HG03521 (cell line): ENCODE results near the gene HNRNPA3.
"Not testable (repeated sequence)": the region's sequence is repeated elsewhere in the genome, so short reads cannot be mapped to it uniquely, and the experiment has no call there.

Experiments
- ATAC-seq: cut with Tn5 transposase; IDR thresholded peaks from one replicate; pipeline ENCODE4 v1.9.1; 2021; ENCODE audit warnings: mild to moderate bottlenecking, moderate library complexity; ENCODE audit not compliant: unreplicated experiment

The HNRNPA3 gene

GRCh38 chr2:177232098-177232704 is 19.6 kb downstream of the HNRNPA3 start:
- no peak for ATAC-seq

- ATAC-seq: no peak
These were observed 21.7 kb downstream of the HNRNPA3 start for GRCh38 chr2:177234267-177234666.

- ATAC-seq: no peak
These were observed 23.4 kb downstream of the HNRNPA3 start for GRCh38 chr2:177235855-177236437.

- no peak for ATAC-seq
These were observed 25.3 kb downstream of the HNRNPA3 start for GRCh38 chr2:177237932-177238331.

GRCh38 chr2:177239053-177239452 is 26.5 kb downstream of the HNRNPA3 start:
- no peak for ATAC-seq

- no peak for ATAC-seq
These were observed 27.5 kb downstream of the HNRNPA3 start for GRCh38 chr2:177239932-177240630.

- ATAC-seq: no peak
These were observed 29.1 kb downstream of the HNRNPA3 start for GRCh38 chr2:177241711-177242120.

GRCh38 chr2:177242121-177242987 is 29.8 kb downstream of the HNRNPA3 start:
- ATAC-seq: no peak

GRCh38 chr2:177243073-177243472 is 30.5 kb downstream of the HNRNPA3 start:
- ATAC-seq: no peak

- no peak for ATAC-seq
These were observed 30.9 kb downstream of the HNRNPA3 start for GRCh38 chr2:177243476-177243875.

GRCh38 chr2:177244244-177244771 is 31.7 kb downstream of the HNRNPA3 start:
- ATAC-seq: no peak

- no peak for ATAC-seq
These were observed 32.4 kb downstream of the HNRNPA3 start for GRCh38 chr2:177245010-177245422.

GRCh38 chr2:177246000-177246399 is 33.4 kb downstream of the HNRNPA3 start:
- ATAC-seq: no peak

GRCh38 chr2:177246523-177247030 is 34.0 kb downstream of the HNRNPA3 start:
- not testable (repeated sequence) for ATAC-seq

- no peak for ATAC-seq
These were observed 35.2 kb downstream of the HNRNPA3 start for GRCh38 chr2:177247693-177248262.

GRCh38 chr2:177249038-177249437 is 36.4 kb downstream of the HNRNPA3 start:
- ATAC-seq: no peak

GRCh38 chr2:177250461-177250860 is 37.9 kb downstream of the HNRNPA3 start:
- no peak for ATAC-seq

GRCh38 chr2:177251165-177251542 is 38.6 kb downstream of the HNRNPA3 start:
- ATAC-seq: no peak

GRCh38 chr2:177252808-177253531 is 40.4 kb downstream of the HNRNPA3 start:
- ATAC-seq: no peak

- no peak for ATAC-seq
These were observed 41.1 kb downstream of the HNRNPA3 start for GRCh38 chr2:177253704-177254103.
